Stomach (tissue), 9 donors: ENCODE measurements around the gene LRP4. TPM values are rescaled to one million over a fixed set of nuclear protein-coding genes. Genes with fewer than 3 reads are reported as not detected.

Experiments used
- DNase-seq, 2 donors: peaks; one replicate each; pipeline versions ENCODE4 v3.0.0 to v3.0.0-alpha.2; 2013 to 2019
- H3K27ac ChIP-seq, 5 donors: fragments of 200-600 bp in 4 of 5; sonication (generic) in 4 of 5; one replicate each; pipeline ENCODE4 v1.5.1; 2013 to 2019; ENCODE audit warnings: mild to moderate bottlenecking in 1 of 5, moderate library complexity in 1 of 5
- H3K27me3 ChIP-seq, 3 donors: fragments of 200-600 bp; sonication (generic); one replicate each; pipeline ENCODE4 v1.5.1; 2017 to 2019; ENCODE audit warnings: mixed run types in 1 of 3
- H3K36me3 ChIP-seq, 4 donors: fragments of 200-600 bp; sonication (generic); 1 replicate in 3 of 4; 2 replicates in 1 of 4; pipeline ENCODE4 v1.5.1; 2016 to 2019
- H3K4me1 ChIP-seq, 4 donors: fragments of 200-600 bp; sonication (generic); one replicate each; pipeline ENCODE4 v1.5.1; 2016 to 2019
- H3K4me3 ChIP-seq, 4 donors: fragments of 200-600 bp; sonication (generic) in 3 of 4; one replicate each; pipeline ENCODE4 v1.5.1; 2016 to 2019; ENCODE audit warnings: mild to moderate bottlenecking in 1 of 4
- H3K9me3 ChIP-seq, 4 donors: fragments of 200-600 bp; sonication (generic); one replicate each; pipeline ENCODE4 v1.5.1; 2016 to 2019
- CTCF ChIP-seq, 7 experiments: fragments of 450-650 bp in 4 of 7; fragments of 200-600 bp in 3 of 7; sonication (generic) in 3 of 7; IDR thresholded peaks; one replicate each; pipeline ENCODE4 v1.5.1; 2016 to 2019; ENCODE audit warnings: antibody characterized with exemption in 7 of 7, control low read depth in 2 of 7, mild to moderate bottlenecking in 1 of 7
- EP300 ChIP-seq: sonication (generic); formaldehyde crosslinking; IDR thresholded peaks from one replicate; pipeline ENCODE4 v1.6.1; 2017; ENCODE audit warnings: antibody characterized with exemption
- POLR2A ChIP-seq, 4 donors: fragments of 450-650 bp; IDR thresholded peaks; one replicate each; pipeline ENCODE4 v1.6.1; 2016; ENCODE audit warnings: antibody characterized with exemption in 4 of 4, control low read depth in 2 of 4, mild to moderate bottlenecking in 1 of 4, moderate library complexity in 1 of 4
- POLR2AphosphoS5 ChIP-seq, 3 donors: sonication (generic); formaldehyde crosslinking; IDR thresholded peaks; one replicate each; pipeline ENCODE4 v1.6.1; 2016; ENCODE audit warnings: antibody characterized with exemption in 3 of 3
- WGBS, 5 donors: extraction: QIAGEN DNeasy Blood & Tissue Kit in 3 of 5; methylation state at CpG; one replicate each; pipeline versions ENCODE4 v1.1.5 to v1.1.7; 2013 to 2018; 5-methylcytosine and 5-hydroxymethylcytosine counted together
- intact Hi-C: fragments of 100-400 bp; cut with DNase I; formaldehyde crosslinking; loops from one replicate; pipeline ENCODE4 v1.15.1; 2023; ENCODE audit warnings: low total_unique reads
- polyA plus RNA-seq, 3 donors: library from polyadenylated mRNA; stranded (reverse); fragments of 200-250 nt; gene quantifications; one replicate each; pipeline ENCODE4 v1.2.3, GENCODE V29; 2013
- total RNA-seq, 5 donors: library from RNA; depleted of rRNA; stranded (reverse); fragments of >200 nt; gene quantifications; one replicate each; pipeline versions ENCODE4 v1.1.0 to v1.2.3, GENCODE V29; 2014 to 2016
- donor health status: healthy with polysubstance abuse.
- donor health status: Bipolar disorder and iron deficiency.
- donor health status: healthy.

LRP4 gene
- total and polyA plus RNA-seq, 8 donors = 2.0 to 29.2 (median 7.0) TPM

- peak in 1 of 2 donors; percentile 89 for DNase-seq
- no peaks in the 10 kb centered on the region for H3K9me3 ChIP-seq
- peaks cover 0 to 27% (median 14%) of the 10 kb centered on the region in 4 donors for H3K4me1 ChIP-seq
- TF ChIP-seq EP300 (no peak), POLR2A (IDR thresholded peaks at IDR 0.05) (no peak), POLR2AphosphoS5 (IDR thresholded peaks at IDR 0.05) (peak in 1 of 3 donors; percentile 2), CTCF (IDR thresholded peaks at IDR 0.05) (no peak)
- H3K27ac ChIP-seq = no peak overlapping the region
- H3K4me3 ChIP-seq = no peak overlapping the region
- H3K27me3 ChIP-seq = no peaks in the 10 kb centered on the region
- intact Hi-C loops = no loop called here
- WGBS, 5 donors = 36 to 76% (median 46%) methylated on average over 8 to 10 of the region's 10 CpGs
- H3K36me3 ChIP-seq = peaks cover 7 to 70% (median 46%) of the 10 kb centered on the region in 4 donors
These were observed 22.5 kb downstream of the LRP4 start for GRCh38 chr11:46895821-46896220.

- H3K27ac ChIP-seq = no peak overlapping the region
- DNase-seq = no peak
- no peak overlapping the region for H3K4me3 ChIP-seq
- H3K4me1 ChIP-seq = peaks cover 0 to 27% (median 14%) of the 10 kb centered on the region in 4 donors
- whole genome bisulfite sequencing, 5 donors = 87 to 96% (median 94%) methylated on average over 10 of the region's 10 CpGs
- TF ChIP-seq POLR2A (IDR thresholded peaks at IDR 0.05) = no peak
- TF ChIP-seq POLR2AphosphoS5 (IDR thresholded peaks at IDR 0.05) = no peak
- no peak for TF ChIP-seq CTCF (IDR thresholded peaks at IDR 0.05)
- no peak for TF ChIP-seq EP300
- H3K36me3 ChIP-seq = peaks cover 7 to 67% (median 45%) of the 10 kb centered on the region in 4 donors
- intact Hi-C loops = no loop called here
- H3K9me3 ChIP-seq = no peaks in the 10 kb centered on the region
- H3K27me3 ChIP-seq = no peaks in the 10 kb centered on the region
These were observed 23.4 kb downstream of the LRP4 start for GRCh38 chr11:46894961-46895360.

DNA sequence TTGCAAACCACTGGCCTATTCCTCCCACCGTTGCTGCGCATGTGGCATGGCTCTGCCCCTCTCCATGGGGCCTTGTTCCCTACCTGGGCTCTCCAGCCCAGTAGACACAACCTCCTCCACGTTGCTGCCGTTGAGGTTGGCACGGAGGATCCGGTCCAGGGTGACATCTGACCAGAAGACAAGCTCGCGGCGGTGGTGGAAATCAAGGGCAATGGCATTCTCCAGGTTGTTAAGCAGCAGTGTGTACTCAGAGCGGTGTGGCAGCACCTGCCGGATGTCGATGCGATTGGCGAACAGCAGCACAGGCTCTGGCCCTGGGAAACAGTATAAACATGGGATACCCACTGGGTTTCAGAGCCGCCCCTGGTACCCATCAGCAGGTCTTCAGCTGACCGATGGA is 23.8 kb downstream of the LRP4 start:
- Histone ChIP-seq H3K27ac (no peak overlapping the region), H3K36me3 (peaks cover 4 to 63% (median 41%) of the 10 kb centered on the region in 4 donors), H3K4me1 (peaks cover 0 to 27% (median 14%) of the 10 kb centered on the region in 4 donors), H3K27me3 (no peaks in the 10 kb centered on the region), H3K4me3 (no peak overlapping the region), H3K9me3 (no peaks in the 10 kb centered on the region)
- no peak for TF ChIP-seq POLR2AphosphoS5 (IDR thresholded peaks at IDR 0.05)
- no peak for TF ChIP-seq POLR2A (IDR thresholded peaks at IDR 0.05)
- no peak for TF ChIP-seq CTCF (IDR thresholded peaks at IDR 0.05)
- TF ChIP-seq EP300 = no peak
- 90 to 96% (median 94%) methylated on average over 16 of the region's 16 CpGs for WGBS, 5 donors
- no peak for DNase-seq
- intact Hi-C loops = no loop called here

GRCh38 chr11:46892838-46893237 is 25.5 kb downstream of the LRP4 start:
- no peak overlapping the region for H3K27ac ChIP-seq
- no peak for TF ChIP-seq POLR2A (IDR thresholded peaks at IDR 0.05)
- TF ChIP-seq EP300 = no peak
- no peak for TF ChIP-seq POLR2AphosphoS5 (IDR thresholded peaks at IDR 0.05)
- no peak for TF ChIP-seq CTCF (IDR thresholded peaks at IDR 0.05)
- no peaks in the 10 kb centered on the region for H3K27me3 ChIP-seq
- intact Hi-C loops = no loop called here
- H3K36me3 ChIP-seq = peaks cover 0 to 59% (median 37%) of the 10 kb centered on the region in 4 donors
- DNase-seq = no peak
- peaks cover 0 to 21% (median 14%) of the 10 kb centered on the region in 4 donors for H3K4me1 ChIP-seq
- no peaks in the 10 kb centered on the region for H3K9me3 ChIP-seq
- 90 to 97% (median 93%) methylated on average over 5 to 9 of the region's 9 CpGs for WGBS, 5 donors
- H3K4me3 ChIP-seq = no peak overlapping the region
